ENCODE measurements around the gene PPP1R14C.

- TF ChIP-seq ARNTL (CRISPR knock-in tag; IDR thresholded peaks at IDR 0.05; ENCODE audit: borderline replicate concordance, low read depth) (no peak), OSR1 (CRISPR knock-in tag; IDR thresholded peaks at IDR 0.05) (no peak), ZFP30 (CRISPR knock-in tag; IDR thresholded peaks at IDR 0.05) (no peak), CSDC2 (CRISPR knock-in tag; IDR thresholded peaks at IDR 0.05) (no peak), TOX (CRISPR knock-in tag; IDR thresholded peaks at IDR 0.05; ENCODE audit: borderline replicate concordance) (no peak), ISL1 (CRISPR knock-in tag; IDR thresholded peaks at IDR 0.05) (no peak), ZNF70 (CRISPR knock-in tag; IDR thresholded peaks at IDR 0.05) (no peak), SNAI2 (CRISPR knock-in tag; IDR thresholded peaks at IDR 0.05) (no peak), ZFP3 (CRISPR knock-in tag; IDR thresholded peaks at IDR 0.05) (no peak), POU6F1 (CRISPR knock-in tag; IDR thresholded peaks at IDR 0.05; ENCODE audit: borderline replicate concordance, low read depth) (no peak)
- TF ChIP-seq, protein P1, sequence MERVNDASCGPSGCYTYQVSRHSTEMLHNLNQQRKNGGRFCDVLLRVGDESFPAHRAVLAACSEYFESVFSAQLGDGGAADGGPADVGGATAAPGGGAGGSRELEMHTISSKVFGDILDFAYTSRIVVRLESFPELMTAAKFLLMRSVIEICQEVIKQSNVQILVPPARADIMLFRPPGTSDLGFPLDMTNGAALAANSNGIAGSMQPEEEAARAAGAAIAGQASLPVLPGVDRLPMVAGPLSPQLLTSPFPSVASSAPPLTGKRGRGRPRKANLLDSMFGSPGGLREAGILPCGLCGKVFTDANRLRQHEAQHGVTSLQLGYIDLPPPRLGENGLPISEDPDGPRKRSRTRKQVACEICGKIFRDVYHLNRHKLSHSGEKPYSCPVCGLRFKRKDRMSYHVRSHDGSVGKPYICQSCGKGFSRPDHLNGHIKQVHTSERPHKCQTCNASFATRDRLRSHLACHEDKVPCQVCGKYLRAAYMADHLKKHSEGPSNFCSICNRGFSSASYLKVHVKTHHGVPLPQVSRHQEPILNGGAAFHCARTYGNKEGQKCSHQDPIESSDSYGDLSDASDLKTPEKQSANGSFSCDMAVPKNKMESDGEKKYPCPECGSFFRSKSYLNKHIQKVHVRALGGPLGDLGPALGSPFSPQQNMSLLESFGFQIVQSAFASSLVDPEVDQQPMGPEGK (CRISPR knock-in tag; IDR thresholded peaks at IDR 0.05; ENCODE audit: borderline replicate concordance), result no peak
- TF ChIP-seq, protein P2, sequence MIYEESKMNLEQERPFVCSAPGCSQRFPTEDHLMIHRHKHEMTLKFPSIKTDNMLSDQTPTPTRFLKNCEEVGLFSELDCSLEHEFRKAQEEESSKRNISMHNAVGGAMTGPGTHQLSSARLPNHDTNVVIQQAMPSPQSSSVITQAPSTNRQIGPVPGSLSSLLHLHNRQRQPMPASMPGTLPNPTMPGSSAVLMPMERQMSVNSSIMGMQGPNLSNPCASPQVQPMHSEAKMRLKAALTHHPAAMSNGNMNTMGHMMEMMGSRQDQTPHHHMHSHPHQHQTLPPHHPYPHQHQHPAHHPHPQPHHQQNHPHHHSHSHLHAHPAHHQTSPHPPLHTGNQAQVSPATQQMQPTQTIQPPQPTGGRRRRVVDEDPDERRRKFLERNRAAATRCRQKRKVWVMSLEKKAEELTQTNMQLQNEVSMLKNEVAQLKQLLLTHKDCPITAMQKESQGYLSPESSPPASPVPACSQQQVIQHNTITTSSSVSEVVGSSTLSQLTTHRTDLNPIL (CRISPR knock-in tag; IDR thresholded peaks at IDR 0.05; ENCODE audit: low read depth), result no peak
Observed at GRCh38 chr6:150179030-150179429, 36.2 kb downstream of the PPP1R14C start.
